H9 (cell line): ENCODE measurements around the gene MRPL28. TPM values are rescaled to one million over a fixed set of nuclear protein-coding genes. Genes with fewer than 3 reads are reported as not detected.

Source experiments
- DNase-seq: peaks from one replicate; pipeline ENCODE4 v3.0.0-alpha.2; 2017
- H2AFZ ChIP-seq: one replicate; pipeline ENCODE4 v1.6.1; 2013; ENCODE audit warnings: mild to moderate bottlenecking, low read length, control low read depth, moderate library complexity
- H2AK5ac ChIP-seq: 2 replicates; pipeline ENCODE4 v1.6.1; 2013; ENCODE audit warnings: low read length, control low read depth, mixed read lengths; ENCODE audit not compliant: insufficient read length
- H2BK120ac ChIP-seq: one replicate; pipeline ENCODE4 v1.6.1; 2013; ENCODE audit warnings: low read depth, mild to moderate bottlenecking, low read length, control low read depth, inconsistent platforms; ENCODE audit not compliant: poor library complexity, severe bottlenecking
- H2BK12ac ChIP-seq: 2 replicates; pipeline ENCODE4 v1.6.1; 2013; ENCODE audit warnings: low read length, control low read depth, mixed read lengths, low read depth; ENCODE audit not compliant: insufficient read length
- H2BK15ac ChIP-seq: 2 replicates; pipeline ENCODE4 v1.6.1; 2013; ENCODE audit warnings: low read depth, low read length, control low read depth
- H2BK20ac ChIP-seq: one replicate; pipeline ENCODE4 v1.6.1; 2013; ENCODE audit warnings: low read depth, mild to moderate bottlenecking, low read length, control low read depth, inconsistent platforms; ENCODE audit not compliant: poor library complexity, severe bottlenecking
- H2BK5ac ChIP-seq: 2 replicates; pipeline ENCODE4 v1.6.1; 2013; ENCODE audit warnings: low read length, control low read depth, mixed read lengths; ENCODE audit not compliant: insufficient read length
- H3K14ac ChIP-seq: 2 replicates; pipeline ENCODE4 v1.6.1; 2013; ENCODE audit warnings: low read length, control low read depth; ENCODE audit not compliant: insufficient read depth
- H3K18ac ChIP-seq: 2 replicates; pipeline ENCODE4 v1.6.1; 2013; ENCODE audit warnings: low read depth, mild to moderate bottlenecking, mixed read lengths, low read length, control low read depth; ENCODE audit not compliant: insufficient read length
- H3K23ac ChIP-seq: 2 replicates; pipeline ENCODE4 v1.6.1; 2013; ENCODE audit warnings: low read length, control low read depth, mixed read lengths, low read depth; ENCODE audit not compliant: insufficient read length
- H3K23me2 ChIP-seq: 2 replicates; pipeline ENCODE4 v1.6.1; 2013; ENCODE audit warnings: low read depth, mild to moderate bottlenecking, mixed read lengths, low read length, control low read depth; ENCODE audit not compliant: insufficient read length, poor library complexity, severe bottlenecking
- H3K27ac ChIP-seq: 2 replicates; pipeline ENCODE4 v1.5.1; 2013; ENCODE audit warnings: low read length, control low read depth, mixed read lengths, low read depth; ENCODE audit not compliant: insufficient read length
- H3K27me3 ChIP-seq: 2 replicates; pipeline ENCODE4 v1.6.1; 2013; ENCODE audit warnings: low read length, control low read depth, inconsistent platforms; ENCODE audit not compliant: insufficient read depth
- H3K4ac ChIP-seq: 2 replicates; pipeline ENCODE4 v1.6.1; 2013; ENCODE audit warnings: low read depth, mild to moderate bottlenecking, control low read depth, inconsistent platforms, low read length, moderate library complexity
- H3K4me1 ChIP-seq: 2 replicates; pipeline ENCODE4 v1.6.1; 2013; ENCODE audit warnings: low read length, control low read depth, inconsistent platforms; ENCODE audit not compliant: insufficient read depth
- H3K4me2 ChIP-seq: 2 replicates; pipeline ENCODE4 v1.6.1; 2013; ENCODE audit warnings: low read length, control low read depth, mixed read lengths; ENCODE audit not compliant: insufficient read length, insufficient read depth
- H3K56ac ChIP-seq: 2 replicates; pipeline ENCODE4 v1.6.1; 2013; ENCODE audit warnings: low read depth, mild to moderate bottlenecking, mixed read lengths, low read length, control low read depth; ENCODE audit not compliant: insufficient read length
- H3K79me1 ChIP-seq: 2 replicates; pipeline ENCODE4 v1.6.1; 2013; ENCODE audit warnings: low read depth, mild to moderate bottlenecking, moderate library complexity, low read length, control low read depth, inconsistent platforms; ENCODE audit not compliant: insufficient read depth, poor library complexity, severe bottlenecking
- H3K79me2 ChIP-seq: 2 replicates; pipeline ENCODE4 v1.6.1; 2013; ENCODE audit warnings: low read length, control low read depth, inconsistent platforms; ENCODE audit not compliant: insufficient read depth
- H3K9ac ChIP-seq: 2 replicates; pipeline ENCODE4 v1.6.1; 2013; ENCODE audit warnings: low read length, control low read depth, mixed read lengths; ENCODE audit not compliant: insufficient read length; ENCODE audit errors: extremely low read depth
- H3K9me3 ChIP-seq: one replicate; pipeline ENCODE4 v1.6.1; 2013; ENCODE audit warnings: low read depth, low read length, inconsistent platforms; ENCODE audit not compliant: control insufficient read depth
- H3T11ph ChIP-seq: one replicate; pipeline ENCODE4 v1.6.1; 2013; ENCODE audit warnings: mild to moderate bottlenecking, low read length, control low read depth, inconsistent platforms
- H4K20me1 ChIP-seq: one replicate; pipeline ENCODE4 v1.6.1; 2013; ENCODE audit not compliant: control insufficient read depth, insufficient read length, insufficient read depth
- H4K5ac ChIP-seq: 2 replicates; pipeline ENCODE4 v1.6.1; 2013; ENCODE audit warnings: low read depth, mild to moderate bottlenecking, mixed read lengths, low read length, control low read depth; ENCODE audit not compliant: insufficient read length
- H4K8ac ChIP-seq: replicated peaks from 2 replicates; pipeline ENCODE4 v1.6.1; 2013; ENCODE audit warnings: low read length, control low read depth, mixed read lengths, low read depth; ENCODE audit not compliant: insufficient read length
- H4K91ac ChIP-seq: 2 replicates; pipeline ENCODE4 v1.6.1; 2013; ENCODE audit warnings: low read depth, mild to moderate bottlenecking, moderate library complexity, mixed read lengths, low read length, control low read depth; ENCODE audit not compliant: insufficient read length
- H3K27ac Mint-ChIP-seq, 3 experiments: 2 replicates in 2 of 3; 3 replicates in 1 of 3; pipeline ENCODE4 v1.8.0; 2020 to 2021; ENCODE audit warnings: mixed read lengths in 3 of 3, mild to moderate bottlenecking in 1 of 3, moderate library complexity in 1 of 3
- H3K27me3 Mint-ChIP-seq: 2 replicates; pipeline ENCODE4 v1.8.0; 2021; ENCODE audit warnings: low read depth, mild to moderate bottlenecking, moderate library complexity, mixed read lengths
- H3K36me3 Mint-ChIP-seq, 3 experiments: 2 replicates in 2 of 3; 3 replicates in 1 of 3; pipeline ENCODE4 v1.8.0; 2020 to 2021; ENCODE audit warnings: low read depth in 3 of 3, mixed read lengths in 3 of 3; ENCODE audit not compliant: insufficient read depth in 1 of 3
- H3K4me1 Mint-ChIP-seq, 2 experiments: 2 replicates each; pipeline ENCODE4 v1.8.0; 2020; ENCODE audit warnings: mixed read lengths in 2 of 2
- H3K4me3 Mint-ChIP-seq, 2 experiments: 2 replicates in 1 of 2; 3 replicates in 1 of 2; pipeline ENCODE4 v1.8.0; 2020 to 2021; ENCODE audit warnings: mild to moderate bottlenecking in 2 of 2, mixed read lengths in 2 of 2, moderate library complexity in 1 of 2
- H3K9me3 Mint-ChIP-seq, 2 experiments: 2 replicates in 1 of 2; 3 replicates in 1 of 2; pipeline ENCODE4 v1.8.0; 2020; ENCODE audit warnings: mild to moderate bottlenecking in 2 of 2, mixed read lengths in 2 of 2, moderate library complexity in 1 of 2
- CTCF ChIP-seq: fragments of 200-600 bp; sonication (generic); conservative IDR thresholded peaks from 3 replicates; pipeline ENCODE4 v1.8.0; 2021; ENCODE audit warnings: antibody characterized with exemption, mild to moderate bottlenecking
- WGBS: extraction: QIAGEN DNeasy Blood & Tissue Kit; methylation state at CpG from one replicate; pipeline ENCODE4 v1.1.7; 2013; ENCODE audit warnings: missing lambda C conversion rate, low lambda C conversion rate, mixed read lengths; ENCODE audit not compliant: insufficient read length; ENCODE audit errors: extremely low coverage; 5-methylcytosine and 5-hydroxymethylcytosine counted together
- total RNA-seq: library from RNA; stranded (reverse); gene quantifications from 2 replicates; pipeline ENCODE4 v1.2.1, GENCODE V29; 2021

The MRPL28 gene
- total RNA-seq, 1 experiment from 2014 or later = 154 TPM

- H2BK12ac ChIP-seq = no peak overlapping the region
- no peak overlapping the region for H3T11ph ChIP-seq
- Mint-ChIP-seq H3K4me1 (peaks cover 9 to 13% of the 10 kb centered on the region in 2 experiments), H3K4me3 (peak overlapping the region in 1 of 2 experiments; percentile 60; a peak in 1 of 5 replicates), H3K36me3 (peaks cover 7 to 62% (median 46%) of the 10 kb centered on the region in 3 experiments), H3K9me3 (no peaks in the 10 kb centered on the region), H3K27me3 (no peaks in the 10 kb centered on the region; the same call in 1 of the 2 replicates), H3K27ac (peak overlapping the region in 1 of 3 experiments; percentile 40; a peak in 2 of 7 replicates)
- H3K4ac ChIP-seq = no peak overlapping the region
- no peaks in the 10 kb centered on the region for H4K20me1 ChIP-seq
- no peak for DNase-seq
- no peak overlapping the region for H3K4me2 ChIP-seq
- no peak overlapping the region for H2BK20ac ChIP-seq
- no peak overlapping the region for H4K91ac ChIP-seq
- no peaks in the 10 kb centered on the region for H3K27me3 ChIP-seq
- H3K23me2 ChIP-seq = no peaks in the 10 kb centered on the region
- H3K23ac ChIP-seq = no peak overlapping the region
- no peak overlapping the region for H2AK5ac ChIP-seq
- no peak overlapping the region for H3K27ac ChIP-seq
- no peak overlapping the region for H4K5ac ChIP-seq
- WGBS = no CpG with 5 or more reads among the region's 31 CpGs
- H3K79me1 ChIP-seq = no peaks in the 10 kb centered on the region
- H3K4me1 ChIP-seq = no peaks in the 10 kb centered on the region
- no peaks in the 10 kb centered on the region for H3K9me3 ChIP-seq
- no peaks in the 10 kb centered on the region for H3K79me2 ChIP-seq
- no peak overlapping the region for H2BK5ac ChIP-seq
- no peak overlapping the region for H2BK120ac ChIP-seq
- no peak overlapping the region for H3K14ac ChIP-seq
- H3K56ac ChIP-seq = no peak overlapping the region
- no peak overlapping the region for H3K9ac ChIP-seq
- H2BK15ac ChIP-seq = no peak overlapping the region
- no peak overlapping the region for H3K18ac ChIP-seq
- H4K8ac ChIP-seq = no peak overlapping the region
- TF ChIP-seq CTCF = no peak
- H2AFZ ChIP-seq = no peak overlapping the region
These were observed 1.4 kb upstream of the MRPL28 start for GRCh38 chr16:371515-372301.
